SK-N-SH (cell line): ENCODE results near the gene MEF2C. TPM values are rescaled to one million over a fixed set of nuclear protein-coding genes. Genes with fewer than 3 reads are reported as not detected.
"Not testable (repeated sequence)": the region's sequence is repeated elsewhere in the genome, so short reads cannot be mapped to it uniquely, and the experiment has no call there.

Experiments used
- CTCF ChIA-PET: fragments of 300-600, 350-600 bp; formaldehyde crosslinking; extraction: SDS; loops from one replicate; lab custom pipeline; 2021; lab: Yijun Ruan, JAX
- POLR2A ChIA-PET: fragments of 350-600 bp; sonication (Branson Sonifier 250); formaldehyde crosslinking; extraction: SDS; loops from one replicate; lab custom pipeline; 2020; ENCODE audit warnings: antibody characterized with exemption, inconsistent platforms; lab: Yijun Ruan, JAX
- DNase-seq: peaks from one replicate; pipeline ENCODE4 v3.0.0; 2012
- H2AFZ ChIP-seq: fragments of 200-600 bp; sonication (generic); 2 replicates; pipeline ENCODE4 v1.8.1; 2016; ENCODE audit warnings: antibody characterized with exemption, mild to moderate bottlenecking, low read depth
- H3F3A ChIP-seq: fragments of 200-600 bp; sonication (generic); replicated peaks from 2 replicates; pipeline ENCODE3; 2016; ENCODE audit warnings: antibody characterized with exemption, mild to moderate bottlenecking; ENCODE audit not compliant: insufficient read depth
- H3K27ac ChIP-seq, 2 experiments: fragments of 200-500 bp in 1 of 2; fragments of 200-600 bp in 1 of 2; sonication (Bioruptor generic) in 1 of 2; sonication (generic), shearing (Covaris generic) in 1 of 2; 2 replicates each; pipeline versions ENCODE4 v1.5.1 to v1.6.1; 2014 to 2016; ENCODE audit warnings: low read depth in 2 of 2, inconsistent platforms in 1 of 2, low read length in 1 of 2, mild to moderate bottlenecking in 1 of 2, mixed read lengths in 1 of 2
- H3K27me3 ChIP-seq: fragments of 200-600 bp; sonication (generic), shearing (Covaris generic); 2 replicates; pipeline ENCODE4 v1.6.1; 2016; ENCODE audit warnings: mixed run types; ENCODE audit not compliant: insufficient read depth
- H3K36me3 ChIP-seq, 2 experiments: fragments of 200-500 bp in 1 of 2; fragments of 200-600 bp in 1 of 2; sonication (Bioruptor generic) in 1 of 2; sonication (generic) in 1 of 2; replicated peaks in 1 of 2; 2 replicates each; pipeline versions ENCODE3 to v1.5.1; 2014 to 2016; ENCODE audit warnings: low read length in 1 of 2, mild to moderate bottlenecking in 1 of 2; ENCODE audit not compliant: insufficient read depth in 2 of 2, control insufficient read depth in 1 of 2
- H3K4me1 ChIP-seq, 2 experiments: fragments of 200-500 bp in 1 of 2; fragments of 200-600 bp in 1 of 2; sonication (Bioruptor generic) in 1 of 2; sonication (generic), shearing (Covaris generic) in 1 of 2; 2 replicates each; pipeline versions ENCODE4 v1.5.1 to v1.6.1; 2014 to 2016; ENCODE audit warnings: low read depth in 1 of 2, low read length in 1 of 2, mixed run types in 1 of 2; ENCODE audit not compliant: insufficient read depth in 2 of 2, control insufficient read depth in 1 of 2
- H3K4me2 ChIP-seq: fragments of 200-600 bp; sonication (generic), shearing (Covaris generic); 2 replicates; pipeline ENCODE4 v1.6.1; 2017; ENCODE audit warnings: mixed run types
- H3K4me3 ChIP-seq, 2 experiments: fragments of 200-500 bp in 1 of 2; fragments of 200-600 bp in 1 of 2; sonication (Bioruptor generic) in 1 of 2; sonication (generic), shearing (Covaris generic) in 1 of 2; 2 replicates each; pipeline versions ENCODE4 v1.5.1 to v1.8.1; 2014 to 2016; ENCODE audit warnings: low read depth in 2 of 2, inconsistent platforms in 1 of 2, low read length in 1 of 2, mild to moderate bottlenecking in 1 of 2, mixed read lengths in 1 of 2, moderate library complexity in 1 of 2
- H3K79me2 ChIP-seq: fragments of 200-600 bp; sonication (generic); 2 replicates; pipeline ENCODE4 v1.8.1; 2017; ENCODE audit warnings: mild to moderate bottlenecking; ENCODE audit not compliant: insufficient read depth
- H3K9ac ChIP-seq: fragments of 200-600 bp; sonication (generic); 2 replicates; pipeline ENCODE4 v1.6.1; 2017; ENCODE audit warnings: mixed run types
- H3K9me2 ChIP-seq: fragments of 200-600 bp; sonication (generic); 2 replicates; pipeline ENCODE4 v1.6.1; 2017; ENCODE audit warnings: mixed run types
- H3K9me3 ChIP-seq: fragments of 200-600 bp; sonication (generic); 2 replicates; pipeline ENCODE4 v1.6.1; 2017; ENCODE audit warnings: mixed run types, mild to moderate bottlenecking, moderate library complexity
- H4K20me1 ChIP-seq: fragments of 200-600 bp; sonication (generic); 2 replicates; pipeline ENCODE4 v1.6.1; 2017; ENCODE audit warnings: mild to moderate bottlenecking, mixed run types; ENCODE audit not compliant: insufficient read depth
- CHD2 ChIP-seq: fragments of 150-350 bp; IDR thresholded peaks from 2 replicates; pipeline ENCODE4 v1.6.1; 2018; ENCODE audit warnings: low read length; ENCODE audit not compliant: partially characterized antibody
- MEF2A ChIP-seq: IDR thresholded peaks from 2 replicates; pipeline ENCODE4 v1.4.0; 2012; ENCODE audit warnings: low read depth, borderline replicate concordance
- MXI1 ChIP-seq: IDR thresholded peaks from 2 replicates; pipeline ENCODE4 v1.6.1; 2012; ENCODE audit warnings: mild to moderate bottlenecking, low read depth, low read length, improper control_type of control experiment
- NFIC ChIP-seq: IDR thresholded peaks from 2 replicates; pipeline ENCODE4 v1.4.0; 2012; ENCODE audit warnings: borderline replicate concordance
- RAD21 ChIP-seq: IDR thresholded peaks from 2 replicates; pipeline ENCODE4 v1.6.1; 2012; ENCODE audit warnings: mild to moderate bottlenecking, low read length
- RCOR1 ChIP-seq: fragments of 150-350 bp; IDR thresholded peaks from 2 replicates; pipeline ENCODE4 v1.6.1; 2017; ENCODE audit warnings: antibody characterized with exemption, low read length
- REST ChIP-seq: IDR thresholded peaks from 2 replicates; pipeline ENCODE4 v1.6.1; 2012; ENCODE audit warnings: mild to moderate bottlenecking, low read depth, low read length, moderate library complexity
- RFX5 ChIP-seq: IDR thresholded peaks from 2 replicates; pipeline ENCODE4 v1.6.1; 2012; ENCODE audit warnings: mild to moderate bottlenecking, improper control_type of control experiment, low read length
- RXRA ChIP-seq: IDR thresholded peaks from 2 replicates; pipeline ENCODE4 v1.4.0; 2012; ENCODE audit warnings: low read depth, mild to moderate bottlenecking, borderline replicate concordance
- TAF1 ChIP-seq: IDR thresholded peaks from 2 replicates; pipeline ENCODE4 v1.6.1; 2012; ENCODE audit warnings: low read depth, mild to moderate bottlenecking, low read length, moderate library complexity, borderline replicate concordance
- YY1 ChIP-seq: IDR thresholded peaks from 2 replicates; pipeline ENCODE4 v1.4.0; 2012; ENCODE audit warnings: low read depth, mild to moderate bottlenecking
- WGBS: methylation state at CpG from one replicate; pipeline ENCODE4 v1.1.6; 2017; ENCODE audit warnings: low lambda C conversion rate; 5-methylcytosine and 5-hydroxymethylcytosine counted together
- polyA plus RNA-seq, 3 experiments: library from polyadenylated mRNA; depleted of rRNA; stranded (reverse); fragments of >200 nt; gene quantifications; 2 replicates each; pipeline ENCODE4 v1.2.3, GENCODE V29; 2012
- TF ChIP-seq, protein P1 (sequence below): fragments of 200-600 bp; sonication (generic); IDR thresholded peaks from 2 replicates; pipeline ENCODE4 v1.6.1; 2017; ENCODE audit warnings: antibody characterized with exemption, mild to moderate bottlenecking, moderate library complexity

MEF2C gene
- polyA plus RNA-seq, 1 of the 3 experiments (the other 2 are of a cell fraction) = 1.2 TPM

DNA sequence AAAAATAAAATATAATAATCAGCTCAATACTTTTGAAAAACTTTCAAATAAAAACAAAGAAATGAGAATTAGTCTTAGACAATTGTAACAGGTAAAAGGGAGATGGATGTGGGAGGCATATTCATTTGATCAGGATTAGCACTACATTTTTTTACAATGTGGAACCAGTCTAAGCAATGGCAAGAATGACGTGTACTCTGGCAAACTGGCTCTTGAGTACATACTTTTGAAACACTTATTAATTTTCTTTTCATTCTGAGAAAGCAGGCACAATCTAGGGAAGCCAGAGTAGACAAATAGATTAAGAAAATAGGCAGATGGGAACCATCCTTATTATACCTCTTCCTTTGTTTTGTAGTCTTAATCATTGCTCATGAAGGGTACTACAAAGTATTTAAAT is 79.7 kb downstream of the MEF2C start:
- no peaks in the 10 kb centered on the region for H3K9me2 ChIP-seq
- no peak overlapping the region for H3K27ac ChIP-seq
- no peak overlapping the region for H3K4me3 ChIP-seq
- ChIA-PET POLR2A (no interaction called here), CTCF (no interaction called here)
- no peak overlapping the region for H3K9ac ChIP-seq
- no peaks in the 10 kb centered on the region for H3F3A ChIP-seq
- H3K27me3 ChIP-seq = no peaks in the 10 kb centered on the region
- no peaks in the 10 kb centered on the region for H3K36me3 ChIP-seq
- H3K4me1 ChIP-seq = no peaks in the 10 kb centered on the region
- no peaks in the 10 kb centered on the region for H3K9me3 ChIP-seq
- H2AFZ ChIP-seq = no peak overlapping the region
- WGBS = 78% methylated on average over 1 of the region's 1 CpG
- no peak for DNase-seq
- no peaks in the 10 kb centered on the region for H3K79me2 ChIP-seq
- H3K4me2 ChIP-seq = no peak overlapping the region
- TF ChIP-seq RCOR1 (no peak), REST (no peak), MEF2A (no peak), MXI1 (no peak)
- TF ChIP-seq, all 33 proteins: peak for 0
- H4K20me1 ChIP-seq = no peaks in the 10 kb centered on the region

GRCh38 chr5:88799938-88800535 is 82.9 kb downstream of the MEF2C start:
- no peaks in the 10 kb centered on the region for H4K20me1 ChIP-seq
- no peaks in the 10 kb centered on the region for H3K79me2 ChIP-seq
- DNase-seq = no peak
- H3K36me3 ChIP-seq = no peaks in the 10 kb centered on the region
- no peaks in the 10 kb centered on the region for H3K9me2 ChIP-seq
- no peaks in the 10 kb centered on the region for H3K9me3 ChIP-seq
- H3K9ac ChIP-seq = no peak overlapping the region
- TF ChIP-seq RCOR1 = no peak
- TF ChIP-seq, protein P1, sequence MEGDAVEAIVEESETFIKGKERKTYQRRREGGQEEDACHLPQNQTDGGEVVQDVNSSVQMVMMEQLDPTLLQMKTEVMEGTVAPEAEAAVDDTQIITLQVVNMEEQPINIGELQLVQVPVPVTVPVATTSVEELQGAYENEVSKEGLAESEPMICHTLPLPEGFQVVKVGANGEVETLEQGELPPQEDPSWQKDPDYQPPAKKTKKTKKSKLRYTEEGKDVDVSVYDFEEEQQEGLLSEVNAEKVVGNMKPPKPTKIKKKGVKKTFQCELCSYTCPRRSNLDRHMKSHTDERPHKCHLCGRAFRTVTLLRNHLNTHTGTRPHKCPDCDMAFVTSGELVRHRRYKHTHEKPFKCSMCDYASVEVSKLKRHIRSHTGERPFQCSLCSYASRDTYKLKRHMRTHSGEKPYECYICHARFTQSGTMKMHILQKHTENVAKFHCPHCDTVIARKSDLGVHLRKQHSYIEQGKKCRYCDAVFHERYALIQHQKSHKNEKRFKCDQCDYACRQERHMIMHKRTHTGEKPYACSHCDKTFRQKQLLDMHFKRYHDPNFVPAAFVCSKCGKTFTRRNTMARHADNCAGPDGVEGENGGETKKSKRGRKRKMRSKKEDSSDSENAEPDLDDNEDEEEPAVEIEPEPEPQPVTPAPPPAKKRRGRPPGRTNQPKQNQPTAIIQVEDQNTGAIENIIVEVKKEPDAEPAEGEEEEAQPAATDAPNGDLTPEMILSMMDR = no peak
- no peak for TF ChIP-seq YY1
- TF ChIP-seq CHD2 = no peak
- no peak for TF ChIP-seq RXRA
- no peak for TF ChIP-seq RFX5
- no peak for TF ChIP-seq RAD21
- no peak for TF ChIP-seq TAF1
- no peak for TF ChIP-seq NFIC
- no peak overlapping the region for H3K4me2 ChIP-seq
- no peaks in the 10 kb centered on the region for H3F3A ChIP-seq
- POLR2A ChIA-PET = no interaction called here
- H3K4me3 ChIP-seq = no peak overlapping the region
- no peaks in the 10 kb centered on the region for H3K4me1 ChIP-seq
- no peak overlapping the region for H2AFZ ChIP-seq
- CTCF ChIA-PET = interaction anchor here (1.2 kb wide), 1 partner anchor 10 kb away, joined by 3 read pairs; no protein-coding TSS in a partner anchor
- H3K27ac ChIP-seq = no peak overlapping the region
- WGBS = 66% methylated on average over 2 of the region's 2 CpGs
- H3K27me3 ChIP-seq = no peaks in the 10 kb centered on the region

DNA sequence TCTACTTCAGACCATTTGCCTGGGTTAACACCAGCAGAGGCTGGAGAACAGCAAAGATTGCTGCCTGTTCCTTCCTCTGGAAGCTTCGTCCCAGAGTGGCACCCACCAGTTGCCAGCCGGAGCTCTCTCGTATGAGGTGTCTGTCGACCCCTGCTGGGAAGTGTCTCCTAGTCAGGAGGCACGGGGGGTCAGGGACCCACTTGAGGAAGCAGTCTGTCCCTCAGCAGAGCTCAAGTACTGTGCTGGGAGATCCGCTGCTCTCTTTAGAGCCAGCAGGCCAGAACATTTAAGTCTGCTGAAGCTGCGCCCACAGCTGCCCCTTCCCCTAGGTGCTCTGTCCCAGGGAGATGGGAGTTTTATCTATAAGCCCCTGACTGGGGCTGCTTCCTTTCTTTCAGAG is 84.1 kb downstream of the MEF2C start:
- H3K27ac ChIP-seq, CTCF ChIA-PET: not testable (repeated sequence)
- WGBS = 71% methylated on average over 5 of the region's 7 CpGs

DNA sequence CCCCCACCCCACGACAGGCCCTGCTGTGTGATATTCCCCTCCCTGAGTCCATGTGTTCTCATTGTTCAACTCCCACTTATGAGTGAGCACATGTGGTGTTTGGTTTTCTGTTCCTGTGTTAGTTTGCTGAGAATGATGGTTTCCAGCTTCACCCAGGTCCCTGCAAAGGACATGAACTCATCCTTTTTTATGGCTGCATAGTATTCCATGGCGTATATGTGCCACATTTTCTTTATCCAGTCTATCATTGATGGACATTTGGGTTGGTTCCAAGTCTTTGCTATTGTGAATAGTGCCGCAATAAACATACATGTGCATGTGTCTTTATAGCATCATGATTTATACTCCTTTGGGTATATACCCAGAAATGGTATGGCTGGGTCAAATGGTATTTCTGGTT is 89.2 kb downstream of the MEF2C start:
- H3F3A ChIP-seq, H4K20me1 ChIP-seq, H3K27me3 ChIP-seq, H3K9me2 ChIP-seq, H3K4me1 ChIP-seq, H3K9ac ChIP-seq, CTCF ChIA-PET, H3K36me3 ChIP-seq, H2AFZ ChIP-seq, H3K4me3 ChIP-seq, H3K9me3 ChIP-seq, H3K27ac ChIP-seq, H3K79me2 ChIP-seq, H3K4me2 ChIP-seq, POLR2A ChIA-PET, DNase-seq: not testable (repeated sequence)
- WGBS = 73% methylated on average over 3 of the region's 3 CpGs

More for the DNA sequence above, 84.1 kb downstream of the MEF2C start:
- H3K27me3 ChIP-seq, H4K20me1 ChIP-seq, POLR2A ChIA-PET, H3K79me2 ChIP-seq, H3K9me3 ChIP-seq, H3K9ac ChIP-seq, H3K4me1 ChIP-seq, H3K9me2 ChIP-seq, H3K4me3 ChIP-seq, H3F3A ChIP-seq, H3K4me2 ChIP-seq, DNase-seq, H3K36me3 ChIP-seq, H2AFZ ChIP-seq: not testable (repeated sequence)
